ENCODE data around the gene ITGB8.
A peak's percentile ranks its signal among the peaks of the same experiment; 100 is the strongest.

ITGB8 gene

DNA sequence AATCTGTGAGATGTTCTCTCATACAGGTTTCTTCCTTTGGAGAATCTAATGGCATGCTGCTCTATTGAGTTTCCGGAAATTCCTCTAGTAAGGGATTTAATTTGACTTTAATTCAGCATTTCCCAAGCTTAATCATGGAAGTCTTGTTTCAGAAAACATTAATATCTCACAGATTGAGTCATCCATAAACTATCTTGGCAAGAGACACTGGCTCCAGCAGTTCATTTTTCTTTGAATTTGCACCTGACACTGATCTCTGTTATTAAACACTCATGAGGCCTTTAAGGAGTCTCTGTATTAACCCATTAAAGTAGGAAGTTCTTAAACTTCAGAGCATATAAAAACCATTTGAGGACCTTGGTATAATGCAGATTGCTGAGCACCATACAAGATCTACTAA is 3.6 kb upstream of the ITGB8 start:
- TF ChIP-seq, protein P1, sequence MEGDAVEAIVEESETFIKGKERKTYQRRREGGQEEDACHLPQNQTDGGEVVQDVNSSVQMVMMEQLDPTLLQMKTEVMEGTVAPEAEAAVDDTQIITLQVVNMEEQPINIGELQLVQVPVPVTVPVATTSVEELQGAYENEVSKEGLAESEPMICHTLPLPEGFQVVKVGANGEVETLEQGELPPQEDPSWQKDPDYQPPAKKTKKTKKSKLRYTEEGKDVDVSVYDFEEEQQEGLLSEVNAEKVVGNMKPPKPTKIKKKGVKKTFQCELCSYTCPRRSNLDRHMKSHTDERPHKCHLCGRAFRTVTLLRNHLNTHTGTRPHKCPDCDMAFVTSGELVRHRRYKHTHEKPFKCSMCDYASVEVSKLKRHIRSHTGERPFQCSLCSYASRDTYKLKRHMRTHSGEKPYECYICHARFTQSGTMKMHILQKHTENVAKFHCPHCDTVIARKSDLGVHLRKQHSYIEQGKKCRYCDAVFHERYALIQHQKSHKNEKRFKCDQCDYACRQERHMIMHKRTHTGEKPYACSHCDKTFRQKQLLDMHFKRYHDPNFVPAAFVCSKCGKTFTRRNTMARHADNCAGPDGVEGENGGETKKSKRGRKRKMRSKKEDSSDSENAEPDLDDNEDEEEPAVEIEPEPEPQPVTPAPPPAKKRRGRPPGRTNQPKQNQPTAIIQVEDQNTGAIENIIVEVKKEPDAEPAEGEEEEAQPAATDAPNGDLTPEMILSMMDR (IDR thresholded peaks at IDR 0.05; ENCODE audit: low read depth, low read length), result no peak
- DNase-seq (ENCODE audit: extremely low read depth, low read depth), result no peak

DNA sequence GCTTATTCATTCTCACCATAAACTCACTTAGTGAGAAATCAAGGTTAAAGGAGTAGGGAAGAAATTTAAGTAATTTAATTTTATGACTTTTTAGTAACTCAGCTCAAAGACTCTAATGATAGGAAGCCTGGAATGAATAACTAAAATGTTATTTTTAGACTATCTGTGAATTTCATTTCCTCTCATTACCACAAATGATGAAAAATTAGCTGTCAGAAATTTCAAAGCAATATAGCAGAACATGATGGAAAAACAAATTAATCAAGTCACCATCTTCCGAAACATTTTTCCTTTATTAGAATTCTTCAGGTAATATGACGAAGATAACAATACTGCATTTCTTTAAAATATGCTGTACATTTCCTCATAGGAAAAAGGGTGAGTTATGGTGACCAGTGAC is 2.7 kb upstream of the ITGB8 start:
- no peak for DNase-seq (ENCODE audit: extremely low read depth, low read depth)
- TF ChIP-seq, protein P1 (IDR thresholded peaks at IDR 0.05; ENCODE audit: low read depth, low read length), result no peak

DNA sequence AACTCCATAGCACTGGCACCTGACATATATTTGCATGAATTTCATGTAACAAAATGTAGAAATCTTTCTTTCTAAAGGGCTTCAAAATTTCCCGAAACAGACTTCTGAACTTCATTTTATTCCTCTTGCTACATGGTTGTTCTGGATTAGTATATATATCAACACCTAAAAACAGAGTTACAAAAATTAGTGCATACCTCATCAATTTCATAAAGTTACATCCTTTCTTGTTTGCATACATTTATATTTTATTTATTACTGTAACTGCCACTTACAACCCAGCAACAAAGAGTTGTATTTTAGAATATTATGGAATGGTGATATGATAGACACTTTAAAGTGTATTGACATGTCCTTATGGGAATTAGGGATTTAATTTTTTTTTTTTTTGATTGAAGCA is 2.0 kb upstream of the ITGB8 start:
- DNase-seq (ENCODE audit: extremely low read depth, low read depth), result no peak
- TF ChIP-seq, protein P1 (IDR thresholded peaks at IDR 0.05; ENCODE audit: low read depth, low read length), result no peak

DNA sequence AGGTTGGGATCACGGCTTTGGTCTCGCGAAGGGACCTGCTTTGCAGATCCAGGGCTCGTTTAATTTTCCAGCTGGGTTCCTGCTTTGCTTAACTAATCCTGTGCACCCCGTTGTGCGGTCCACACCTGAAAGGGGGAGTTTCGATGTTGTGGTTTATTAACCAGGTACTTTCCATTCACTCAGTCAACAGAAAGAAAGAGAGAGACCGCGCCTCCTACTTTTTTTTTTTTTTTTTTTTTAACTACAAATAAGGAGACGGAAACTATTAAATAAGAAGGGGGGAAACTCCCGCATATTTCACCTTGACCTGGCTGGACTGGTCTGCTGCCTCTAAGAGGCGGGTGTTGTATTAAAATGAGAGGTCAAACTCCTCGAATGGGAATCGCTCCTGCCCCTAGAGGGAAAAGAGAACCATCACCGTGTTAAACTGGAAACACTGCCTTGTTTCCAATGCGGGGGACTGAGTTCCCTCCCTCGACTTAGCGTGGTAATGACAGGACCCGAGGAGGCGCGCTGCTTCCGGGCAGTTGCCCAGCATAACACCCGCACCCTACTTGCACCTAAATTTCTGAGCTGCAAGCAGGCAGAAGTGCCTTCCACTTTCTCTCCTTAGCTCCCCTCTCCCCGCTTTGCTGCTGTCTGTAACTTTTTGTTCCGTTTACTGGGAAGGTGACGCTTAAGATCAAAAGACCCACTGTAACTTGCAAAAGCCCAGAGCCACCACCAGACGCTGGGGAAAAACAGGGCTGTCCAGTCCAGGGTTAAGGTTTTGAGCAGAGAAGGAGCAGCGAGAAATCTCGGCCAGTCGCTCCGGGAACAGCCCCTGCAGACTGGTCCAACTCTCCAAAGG is 1.1 kb upstream of the ITGB8 start:
- TF ChIP-seq, protein P1 (IDR thresholded peaks at IDR 0.05; ENCODE audit: low read depth, low read length), result peak; percentile 35
- DNase-seq (ENCODE audit: extremely low read depth, low read depth), result no peak

DNA sequence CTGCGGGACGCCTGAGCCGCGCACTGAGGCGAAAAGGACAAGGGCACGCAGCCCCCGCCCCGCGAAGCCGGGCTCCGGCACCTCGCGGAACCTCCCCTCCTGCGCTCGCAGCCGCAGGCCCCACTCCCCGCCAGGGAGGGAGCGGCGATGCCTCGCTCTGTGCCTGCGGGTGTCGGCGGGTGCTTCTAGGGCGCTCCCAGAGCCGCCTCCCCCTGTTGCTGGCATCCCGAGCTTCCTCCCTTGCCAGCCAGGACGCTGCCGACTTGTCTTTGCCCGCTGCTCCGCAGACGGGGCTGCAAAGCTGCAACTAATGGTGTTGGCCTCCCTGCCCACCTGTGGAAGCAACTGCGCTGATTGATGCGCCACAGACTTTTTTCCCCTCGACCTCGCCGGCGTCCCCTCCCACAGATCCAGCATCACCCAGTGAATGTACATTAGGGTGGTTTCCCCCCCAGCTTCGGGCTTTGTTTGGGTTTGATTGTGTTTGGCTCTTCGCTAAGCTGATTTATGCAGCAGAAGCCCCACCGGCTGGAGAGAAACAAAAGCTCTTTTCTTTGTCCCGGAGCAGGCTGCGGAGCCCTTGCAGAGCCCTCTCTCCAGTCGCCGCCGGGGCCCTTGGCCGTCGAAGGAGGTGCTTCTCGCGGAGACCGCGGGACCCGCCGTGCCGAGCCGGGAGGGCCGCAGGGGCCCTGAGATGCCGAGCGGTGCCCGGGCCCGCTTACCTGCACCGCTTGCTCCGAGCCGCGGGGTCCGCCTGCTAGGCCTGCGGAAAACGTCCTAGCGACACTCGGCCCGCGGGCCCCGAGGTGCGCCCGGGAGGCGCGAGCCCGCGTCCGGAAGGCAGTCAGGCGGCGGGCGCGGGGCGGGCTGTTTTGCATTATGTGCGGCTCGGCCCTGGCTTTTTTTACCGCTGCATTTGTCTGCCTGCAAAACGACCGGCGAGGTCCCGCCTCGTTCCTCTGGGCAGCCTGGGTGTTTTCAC is 519 bp downstream of the ITGB8 start:
- TF ChIP-seq, protein P1 (IDR thresholded peaks at IDR 0.05; ENCODE audit: low read depth, low read length), result no peak
- no peak for DNase-seq (ENCODE audit: extremely low read depth, low read depth)

DNA sequence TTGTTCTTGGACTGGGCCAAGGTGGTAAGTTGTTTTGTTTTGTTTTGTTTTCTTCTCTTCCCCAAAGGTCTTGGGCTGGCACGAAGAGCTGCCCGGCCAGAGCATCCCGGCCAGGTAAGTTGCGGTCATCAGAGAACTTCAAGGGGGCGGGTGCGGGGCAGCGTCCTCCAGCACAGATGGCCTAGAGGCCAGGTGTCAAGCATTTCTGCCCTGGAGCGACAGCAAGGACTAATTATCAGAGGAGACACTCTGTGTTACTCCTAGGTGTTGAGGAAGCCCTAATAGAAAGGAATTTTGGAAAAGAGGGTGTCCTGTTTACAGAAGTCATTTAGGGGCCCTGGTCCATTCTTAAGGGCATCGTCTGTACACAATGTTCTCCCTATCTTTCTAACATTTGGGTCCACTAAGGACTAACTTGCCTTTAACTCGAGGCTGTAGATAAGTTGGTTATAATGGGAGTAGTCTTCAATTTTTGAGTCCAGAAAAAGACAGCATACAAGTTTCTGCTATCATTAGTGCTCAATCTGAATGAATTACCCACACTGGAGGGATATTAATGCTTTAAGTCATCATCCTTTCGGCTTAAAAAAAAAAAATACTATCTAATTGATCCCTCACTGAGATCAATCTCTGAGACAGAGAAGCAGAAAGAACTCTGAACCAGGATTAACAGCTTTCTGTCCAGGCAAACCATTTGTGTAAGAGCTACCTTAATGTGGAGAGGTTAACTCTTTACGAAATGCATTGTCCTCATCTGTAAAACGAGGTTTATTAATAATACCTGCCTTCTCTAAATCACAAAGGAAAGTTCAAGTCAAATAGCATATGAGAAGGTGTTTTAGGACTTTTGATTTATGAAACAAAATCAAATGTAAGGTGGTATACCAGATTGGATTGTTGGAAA is 1.5 kb downstream of the ITGB8 start:
- TF ChIP-seq, protein P1 (IDR thresholded peaks at IDR 0.05; ENCODE audit: low read depth, low read length), result no peak
- DNase-seq (ENCODE audit: extremely low read depth, low read depth), result no peak
